Astrocyte (in vitro differentiated cells and primary cell): ENCODE data around the gene COL27A1.

Experiments
- CTCF ChIP-seq: IDR thresholded peaks from 2 replicates; pipeline ENCODE4 v1.5.1; 2011; ENCODE audit warnings: low read depth, mild to moderate bottlenecking, inconsistent platforms, low read length, moderate library complexity; ENCODE audit not compliant: insufficient read depth
- EZH2 ChIP-seq: IDR thresholded peaks from 2 replicates; pipeline ENCODE4 v1.6.1; 2012; ENCODE audit warnings: mild to moderate bottlenecking, low read length, inconsistent platforms; ENCODE audit not compliant: insufficient read depth

- TF ChIP-seq CTCF (no peak), EZH2 (no peak)
Observed at GRCh38 chr9:114279693-114280092, 124.4 kb downstream of the COL27A1 start.
